ENCODE results near the gene FCGR2B.

The FCGR2B gene

GRCh38 chr1:161705537-161705936, 42.6 kb downstream of the FCGR2B start:
- Histone ChIP-seq H3K4me3 (no peak overlapping the region), H3K9me3 (no peaks in the 10 kb centered on the region), H3K4me1 (peaks cover 3% of the 10 kb centered on the region), H3K36me3 (replicated peaks) (no peaks in the 10 kb centered on the region), H3K27me3 (ENCODE audit: low read depth) (no peaks in the 10 kb centered on the region)
- DNase-seq (ENCODE audit: low spot score in 2 of 2): no peak
- in situ Hi-C loops (cut with MboI; ENCODE audit: low sequenced_read_pairs): no loop called here

GRCh38 chr1:161706113-161706481, 43.2 kb downstream of the FCGR2B start:
- Histone ChIP-seq H3K9me3 (no peaks in the 10 kb centered on the region), H3K27me3 (ENCODE audit: low read depth) (no peaks in the 10 kb centered on the region), H3K4me1 (peaks cover 3% of the 10 kb centered on the region), H3K36me3 (replicated peaks) (no peaks in the 10 kb centered on the region), H3K4me3 (no peak overlapping the region)
- DNase-seq (ENCODE audit: low spot score in 2 of 2): no peak
- in situ Hi-C loops (cut with MboI; ENCODE audit: low sequenced_read_pairs): no loop called here

GRCh38 chr1:161706482-161707347, 43.8 kb downstream of the FCGR2B start, which contains the start of gene FCRLA:
Gene FCRLA, plus strand, starts transcription at chr1:161707229. Its CDS starts 36 bp downstream, at chr1:161707265.
- Histone ChIP-seq H3K27me3 (ENCODE audit: low read depth) (no peaks in the 10 kb centered on the region), H3K4me3 (no peak within 1 kb of the TSS), H3K36me3 (replicated peaks) (no peaks in the 10 kb centered on the region), H3K4me1 (peaks cover 3% of the 10 kb centered on the region), H3K9me3 (no peaks in the 10 kb centered on the region)
- no peak for DNase-seq (ENCODE audit: low spot score in 2 of 2)
- in situ Hi-C loops (cut with MboI; ENCODE audit: low sequenced_read_pairs): no loop called here

GRCh38 chr1:161707503-161707902, 44.6 kb downstream of the FCGR2B start:
- no peaks in the 10 kb centered on the region for H3K9me3 ChIP-seq
- DNase-seq (ENCODE audit: low spot score in 2 of 2): no peak
- H3K4me3 ChIP-seq: no peak overlapping the region
- peaks cover 3% of the 10 kb centered on the region for H3K4me1 ChIP-seq
- in situ Hi-C loops (cut with MboI; ENCODE audit: low sequenced_read_pairs): no loop called here
- no peaks in the 10 kb centered on the region for H3K27me3 ChIP-seq (ENCODE audit: low read depth)
- H3K36me3 ChIP-seq (replicated peaks): no peaks in the 10 kb centered on the region

- no peaks in the 10 kb centered on the region for H3K27me3 ChIP-seq (ENCODE audit: low read depth)
- in situ Hi-C loops (cut with MboI; ENCODE audit: low sequenced_read_pairs): no loop called here
- no peaks in the 10 kb centered on the region for H3K4me1 ChIP-seq
- no peaks in the 10 kb centered on the region for H3K9me3 ChIP-seq
- H3K4me3 ChIP-seq: no peak overlapping the region
- H3K36me3 ChIP-seq (replicated peaks): no peaks in the 10 kb centered on the region
- DNase-seq (ENCODE audit: low spot score in 2 of 2): no peak
These were observed 46.4 kb downstream of the FCGR2B start for GRCh38 chr1:161709373-161709772.

- Histone ChIP-seq H3K4me1 (no peaks in the 10 kb centered on the region), H3K4me3 (no peak overlapping the region), H3K27me3 (ENCODE audit: low read depth) (no peaks in the 10 kb centered on the region), H3K9me3 (no peaks in the 10 kb centered on the region), H3K36me3 (replicated peaks) (no peaks in the 10 kb centered on the region)
- in situ Hi-C loops (cut with MboI; ENCODE audit: low sequenced_read_pairs): no loop called here
- DNase-seq (ENCODE audit: low spot score in 2 of 2): no peak
These were observed 47.6 kb downstream of the FCGR2B start for GRCh38 chr1:161710560-161710959.

GRCh38 chr1:161718559-161719324, 55.8 kb downstream of the FCGR2B start:
- in situ Hi-C loops (cut with MboI; ENCODE audit: low sequenced_read_pairs): no loop called here
- H3K36me3 ChIP-seq (replicated peaks): no peaks in the 10 kb centered on the region
- H3K4me3 ChIP-seq: no peak overlapping the region
- H3K4me1 ChIP-seq: no peaks in the 10 kb centered on the region
- no peak for DNase-seq (ENCODE audit: low spot score in 2 of 2)
- H3K9me3 ChIP-seq: no peaks in the 10 kb centered on the region
- no peaks in the 10 kb centered on the region for H3K27me3 ChIP-seq (ENCODE audit: low read depth)

GRCh38 chr1:161719325-161719611, 56.3 kb downstream of the FCGR2B start:
- no peak for DNase-seq (ENCODE audit: low spot score in 2 of 2)
- H3K4me1 ChIP-seq: no peaks in the 10 kb centered on the region
- no peaks in the 10 kb centered on the region for H3K27me3 ChIP-seq (ENCODE audit: low read depth)
- H3K9me3 ChIP-seq: no peaks in the 10 kb centered on the region
- no peak overlapping the region for H3K4me3 ChIP-seq
- in situ Hi-C loops (cut with MboI; ENCODE audit: low sequenced_read_pairs): no loop called here
- no peaks in the 10 kb centered on the region for H3K36me3 ChIP-seq (replicated peaks)

- Histone ChIP-seq H3K4me1 (no peaks in the 10 kb centered on the region), H3K4me3 (no peak overlapping the region), H3K9me3 (no peaks in the 10 kb centered on the region), H3K36me3 (replicated peaks) (no peaks in the 10 kb centered on the region), H3K27me3 (ENCODE audit: low read depth) (no peaks in the 10 kb centered on the region)
- in situ Hi-C loops (cut with MboI; ENCODE audit: low sequenced_read_pairs): no loop called here
- no peak for DNase-seq (ENCODE audit: low spot score in 2 of 2)
These were observed 57.5 kb downstream of the FCGR2B start for GRCh38 chr1:161720422-161720821.

GRCh38 chr1:161720956-161721737, 58.2 kb downstream of the FCGR2B start, which contains the start of gene FCRLB:
Gene FCRLB, plus strand, starts transcription at chr1:161721544. Its CDS starts 1,129 bp downstream, at chr1:161722673.
- Histone ChIP-seq H3K4me1 (peaks cover 4% of the 10 kb centered on the region; the same call in 1 of the 2 replicates), H3K36me3 (replicated peaks) (no peaks in the 10 kb centered on the region), H3K27me3 (ENCODE audit: low read depth) (no peaks in the 10 kb centered on the region), H3K9me3 (no peaks in the 10 kb centered on the region), H3K4me3 (no peak within 1 kb of the TSS)
- in situ Hi-C loops (cut with MboI; ENCODE audit: low sequenced_read_pairs): no loop called here
- DNase-seq (ENCODE audit: low spot score in 2 of 2): no peak

GRCh38 chr1:161721738-161722343, 58.9 kb downstream of the FCGR2B start:
- in situ Hi-C loops (cut with MboI; ENCODE audit: low sequenced_read_pairs): no loop called here
- Histone ChIP-seq H3K4me3 (no peak overlapping the region), H3K36me3 (replicated peaks) (no peaks in the 10 kb centered on the region), H3K27me3 (ENCODE audit: low read depth) (no peaks in the 10 kb centered on the region), H3K9me3 (no peaks in the 10 kb centered on the region), H3K4me1 (peaks cover 4% of the 10 kb centered on the region; the same call in 1 of the 2 replicates)
- DNase-seq (ENCODE audit: low spot score in 2 of 2): no peak

- no peaks in the 10 kb centered on the region for H3K9me3 ChIP-seq
- H3K4me3 ChIP-seq: no peak overlapping the region
- H3K36me3 ChIP-seq (replicated peaks): no peaks in the 10 kb centered on the region
- in situ Hi-C loops (cut with MboI; ENCODE audit: low sequenced_read_pairs): no loop called here
- no peaks in the 10 kb centered on the region for H3K27me3 ChIP-seq (ENCODE audit: low read depth)
- peaks cover 4% of the 10 kb centered on the region; the same call in 1 of the 2 replicates for H3K4me1 ChIP-seq
- DNase-seq (ENCODE audit: low spot score in 2 of 2): no peak
These were observed 59.5 kb downstream of the FCGR2B start for GRCh38 chr1:161722406-161722805.

- no peak for DNase-seq (ENCODE audit: low spot score in 2 of 2)
- Histone ChIP-seq H3K36me3 (replicated peaks) (no peaks in the 10 kb centered on the region), H3K9me3 (no peaks in the 10 kb centered on the region), H3K4me1 (peaks cover 4% of the 10 kb centered on the region; the same call in 1 of the 2 replicates), H3K27me3 (ENCODE audit: low read depth) (no peaks in the 10 kb centered on the region), H3K4me3 (no peak overlapping the region)
- in situ Hi-C loops (cut with MboI; ENCODE audit: low sequenced_read_pairs): no loop called here
These were observed 60.7 kb downstream of the FCGR2B start for GRCh38 chr1:161723459-161724141.
